KOPT-K1 (cell line): ENCODE results near the gene ATP6V0E1.
"Not testable (repeated sequence)": the region's sequence is repeated elsewhere in the genome, so short reads cannot be mapped to it uniquely, and the experiment has no call there.

Experiments
- H3K27ac ChIP-seq: fragments of 200-600 bp; sonication (generic); 2 replicates; pipeline ENCODE4 v1.5.1; 2016; ENCODE audit warnings: antibody characterized with exemption, mild to moderate bottlenecking, low read depth, low read length; ENCODE audit not compliant: poor library complexity, severe bottlenecking
- H3K36me3 ChIP-seq: fragments of 200-600 bp; sonication (generic); 2 replicates; pipeline ENCODE4 v1.5.1; 2017; ENCODE audit warnings: antibody characterized with exemption, mild to moderate bottlenecking, low read length, moderate library complexity; ENCODE audit not compliant: insufficient read depth
- H3K9me3 ChIP-seq: fragments of 200-600 bp; sonication (generic); 2 replicates; pipeline ENCODE4 v1.5.1; 2017; ENCODE audit warnings: antibody characterized with exemption, low read length, mild to moderate bottlenecking; ENCODE audit not compliant: insufficient read depth, poor library complexity, severe bottlenecking

Gene ATP6V0E1

DNA sequence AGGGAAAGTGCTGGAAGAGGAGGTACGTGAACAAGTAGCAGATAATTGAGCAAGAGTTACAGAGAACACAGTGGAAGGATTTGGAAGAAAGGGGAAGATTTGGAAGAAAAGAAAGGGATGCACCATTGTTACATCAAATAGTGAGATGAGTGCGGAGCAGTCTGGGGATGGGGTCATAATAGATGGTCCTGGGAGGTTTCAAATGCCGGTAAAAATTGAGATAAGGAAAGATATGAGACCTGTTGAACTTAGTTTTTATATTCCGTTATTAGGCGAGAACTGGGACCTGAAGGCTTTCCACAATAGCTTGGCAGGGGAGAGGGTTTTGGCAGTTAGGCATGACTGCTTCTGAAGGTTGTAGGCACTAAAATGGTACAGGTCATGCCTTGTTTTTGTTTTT is 20.9 kb downstream of the ATP6V0E1 start:
- Histone ChIP-seq H3K9me3 (no peaks in the 10 kb centered on the region), H3K27ac (no peak overlapping the region), H3K36me3 (peaks cover 10% of the 10 kb centered on the region; the same call in 1 of the 2 replicates)

DNA sequence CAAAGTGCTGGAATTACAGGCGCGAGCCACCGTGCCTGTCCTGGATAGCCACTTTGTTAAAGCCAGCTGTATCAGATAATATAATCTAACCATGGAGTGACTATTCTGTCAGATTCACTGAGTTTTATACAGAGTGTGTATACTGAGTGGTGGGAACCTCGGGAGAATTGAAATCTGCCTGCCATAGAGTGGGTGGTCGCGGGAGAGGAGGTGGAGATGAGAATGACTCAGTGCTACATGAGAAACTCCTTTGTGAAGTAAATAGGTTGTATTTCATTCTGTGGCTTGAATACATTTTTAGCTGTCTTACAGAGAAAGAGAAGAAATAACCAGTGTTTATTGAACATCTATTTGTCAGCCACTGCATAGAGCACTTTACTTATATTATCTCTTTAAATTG is 26.4 kb downstream of the ATP6V0E1 start:
- Histone ChIP-seq H3K9me3 (no peaks in the 10 kb centered on the region), H3K27ac (no peak overlapping the region), H3K36me3 (peaks cover 10% of the 10 kb centered on the region; the same call in 1 of the 2 replicates)

DNA sequence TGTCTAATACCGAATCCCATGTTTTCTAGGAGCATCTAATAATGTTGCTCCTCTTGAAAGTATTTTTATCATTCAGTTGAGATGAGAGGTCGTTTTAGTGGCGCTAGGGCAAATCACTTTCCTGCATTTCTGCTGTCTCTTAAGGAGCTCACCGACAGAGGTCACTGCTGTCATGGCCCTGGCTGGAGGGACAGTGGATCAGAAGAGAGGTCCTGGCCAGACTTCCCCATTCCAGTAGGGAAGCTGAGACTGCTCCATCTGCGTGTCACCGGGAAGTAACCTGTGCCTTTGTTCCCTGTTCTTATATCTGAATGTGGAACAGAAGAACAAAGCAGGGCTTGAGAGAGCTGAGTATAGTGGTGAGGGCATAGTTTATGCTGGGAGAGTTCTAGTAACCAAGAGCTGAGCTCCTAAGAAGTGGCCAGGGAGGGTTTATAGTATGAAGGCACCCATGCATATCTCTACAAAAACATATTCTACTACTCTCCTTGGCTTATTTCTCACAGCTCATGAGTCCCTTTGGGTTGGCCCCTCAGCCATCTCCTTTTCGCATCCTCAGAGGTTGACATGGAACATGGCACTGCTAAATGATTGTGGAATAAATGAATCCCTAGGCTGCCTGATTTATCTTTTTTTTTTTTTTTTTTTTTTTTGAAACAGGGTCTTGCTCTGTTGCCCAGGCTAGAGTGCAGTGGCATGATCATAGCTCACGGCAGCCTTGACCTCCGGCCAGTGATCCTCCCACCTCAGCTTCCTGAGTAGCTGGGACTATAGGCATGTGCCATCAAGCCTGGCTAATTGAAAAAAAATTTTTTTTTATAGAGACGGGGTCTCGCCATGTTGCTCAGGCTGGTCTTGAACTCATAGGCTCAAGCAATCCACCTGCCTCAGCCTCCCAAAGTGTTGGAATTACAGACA is 27.2 kb downstream of the ATP6V0E1 start:
- H3K27ac ChIP-seq: no peak overlapping the region
- H3K9me3 ChIP-seq: no peaks in the 10 kb centered on the region
- H3K36me3 ChIP-seq: peaks cover 10% of the 10 kb centered on the region; the same call in 1 of the 2 replicates

DNA sequence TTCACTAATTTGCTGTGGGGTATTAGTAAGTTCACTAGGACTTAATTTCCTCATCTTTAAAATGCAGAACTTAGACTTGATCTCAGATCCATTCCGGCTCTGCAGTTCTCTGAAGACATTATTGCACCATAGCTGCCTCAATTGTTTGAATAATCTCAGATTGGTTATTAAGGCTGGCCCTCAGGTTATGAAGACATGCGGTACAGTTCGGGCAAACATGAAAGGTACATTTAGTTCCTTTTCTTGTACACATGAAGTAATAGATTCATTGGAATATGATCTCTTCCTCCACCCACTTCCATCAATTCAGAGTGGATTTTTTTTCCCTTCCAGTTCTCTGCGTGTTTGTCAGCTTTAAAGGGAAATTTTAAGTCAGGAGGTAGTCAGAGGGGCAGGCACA is 28.0 kb downstream of the ATP6V0E1 start:
- H3K9me3 ChIP-seq: no peaks in the 10 kb centered on the region
- H3K27ac ChIP-seq: no peak overlapping the region
- H3K36me3 ChIP-seq: peaks cover 10% of the 10 kb centered on the region; the same call in 1 of the 2 replicates

DNA sequence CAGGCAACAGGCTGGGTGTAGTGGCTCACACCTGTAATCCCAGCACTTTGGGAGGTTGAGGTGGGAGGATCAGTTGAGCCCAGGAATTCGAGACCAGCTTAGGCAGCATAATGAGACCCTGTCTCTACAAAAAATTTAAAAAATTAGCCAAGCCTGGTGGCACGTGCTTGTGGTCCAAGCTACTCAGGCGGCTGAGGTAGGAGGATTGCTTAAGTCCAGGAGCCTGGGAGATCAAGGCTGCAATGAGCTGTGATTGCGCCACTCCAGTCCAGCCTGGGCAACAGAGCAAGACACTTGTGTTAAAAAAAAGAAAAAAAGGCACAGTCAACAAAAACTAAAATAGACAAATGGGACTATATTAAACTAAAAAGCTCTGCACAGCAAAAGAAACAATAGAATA is 29.3 kb downstream of the ATP6V0E1 start:
- Histone ChIP-seq H3K27ac (no peak overlapping the region), H3K9me3 (no peaks in the 10 kb centered on the region), H3K36me3 (peaks cover 10% of the 10 kb centered on the region; the same call in 1 of the 2 replicates)

DNA sequence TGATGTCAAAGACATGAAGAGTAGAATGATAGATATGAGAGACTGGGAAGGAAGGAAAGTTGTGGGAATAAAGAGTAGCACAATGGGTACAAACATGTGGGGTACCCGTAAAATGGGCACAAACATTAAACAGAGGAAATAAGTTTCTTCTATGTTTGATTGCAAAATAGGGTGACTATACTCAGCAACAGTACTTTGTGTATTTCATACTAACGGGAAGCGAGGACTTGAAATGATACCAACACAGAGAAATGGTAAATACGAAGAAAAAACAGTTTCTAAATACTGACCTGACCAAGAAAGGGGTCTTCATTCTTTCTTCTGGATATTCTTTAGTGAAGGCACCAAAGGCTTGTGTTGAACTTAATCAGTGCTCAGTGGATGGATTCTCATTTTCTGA is 31.1 kb downstream of the ATP6V0E1 start:
- Histone ChIP-seq H3K27ac (no peak overlapping the region), H3K36me3 (peaks cover 10% of the 10 kb centered on the region; the same call in 1 of the 2 replicates), H3K9me3 (no peaks in the 10 kb centered on the region)

DNA sequence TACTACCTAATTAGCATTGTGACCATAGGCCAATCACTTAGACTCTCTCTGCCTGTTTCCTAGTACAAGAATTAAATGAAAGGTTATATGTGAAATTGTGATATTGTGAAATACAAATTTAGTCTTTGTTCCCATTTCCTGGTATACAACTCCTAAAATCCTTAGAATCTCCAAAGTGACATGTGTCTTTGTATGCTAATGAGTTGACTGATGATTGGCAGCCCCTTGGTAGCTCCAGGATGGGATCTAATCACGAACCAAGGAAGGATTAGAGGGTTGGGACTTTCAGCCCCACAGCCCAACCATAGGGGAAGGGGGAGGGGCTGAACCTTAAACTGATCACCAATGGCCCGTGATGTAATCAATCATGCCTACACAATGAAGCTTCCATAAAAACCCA is 31.6 kb downstream of the ATP6V0E1 start:
- H3K27ac ChIP-seq: no peak overlapping the region
- no peaks in the 10 kb centered on the region for H3K9me3 ChIP-seq
- H3K36me3 ChIP-seq: peaks cover 13% of the 10 kb centered on the region

DNA sequence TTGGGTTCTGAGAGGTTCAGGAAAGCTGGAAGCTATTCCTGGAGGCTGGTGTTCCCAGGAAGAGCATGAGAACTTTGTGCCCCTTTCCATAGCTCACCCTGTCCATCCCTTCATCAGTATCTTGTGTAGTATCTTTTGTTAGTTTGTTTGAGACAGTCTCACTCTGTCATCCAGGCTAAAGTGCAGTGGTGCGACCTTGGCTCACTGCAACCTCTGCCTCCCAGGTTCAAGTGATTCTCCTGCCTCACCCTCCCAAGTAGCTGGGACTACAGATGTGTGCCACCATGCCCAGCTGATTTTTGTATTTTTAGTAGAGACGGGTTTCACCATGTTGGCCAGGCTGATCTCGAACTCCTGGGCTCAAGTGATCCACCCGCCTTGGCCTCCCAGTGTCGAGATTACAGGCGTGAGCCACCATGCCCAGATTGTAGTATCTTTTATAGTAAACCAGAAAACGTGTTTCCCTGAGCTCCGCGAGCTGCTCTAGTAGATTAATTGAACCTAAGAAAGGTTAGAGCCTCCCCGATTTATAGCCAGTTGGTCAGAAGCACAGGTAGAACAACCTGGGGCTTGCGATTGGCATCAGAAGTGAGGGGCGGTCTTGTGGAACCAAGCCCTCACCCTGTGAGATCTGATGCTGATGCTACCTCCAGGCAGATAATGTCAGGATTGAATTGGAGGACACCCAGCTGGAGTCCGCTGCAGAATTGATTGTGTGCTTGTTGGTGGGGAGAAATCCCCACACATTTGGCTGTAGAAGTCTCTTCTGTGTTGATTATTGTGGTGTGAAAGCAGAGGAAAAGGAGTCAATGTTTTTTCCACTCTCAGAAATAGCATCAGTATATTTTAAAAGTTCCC is 32.3 kb downstream of the ATP6V0E1 start:
- no peaks in the 10 kb centered on the region for H3K9me3 ChIP-seq
- no peak overlapping the region for H3K27ac ChIP-seq
- peaks cover 18% of the 10 kb centered on the region for H3K36me3 ChIP-seq

DNA sequence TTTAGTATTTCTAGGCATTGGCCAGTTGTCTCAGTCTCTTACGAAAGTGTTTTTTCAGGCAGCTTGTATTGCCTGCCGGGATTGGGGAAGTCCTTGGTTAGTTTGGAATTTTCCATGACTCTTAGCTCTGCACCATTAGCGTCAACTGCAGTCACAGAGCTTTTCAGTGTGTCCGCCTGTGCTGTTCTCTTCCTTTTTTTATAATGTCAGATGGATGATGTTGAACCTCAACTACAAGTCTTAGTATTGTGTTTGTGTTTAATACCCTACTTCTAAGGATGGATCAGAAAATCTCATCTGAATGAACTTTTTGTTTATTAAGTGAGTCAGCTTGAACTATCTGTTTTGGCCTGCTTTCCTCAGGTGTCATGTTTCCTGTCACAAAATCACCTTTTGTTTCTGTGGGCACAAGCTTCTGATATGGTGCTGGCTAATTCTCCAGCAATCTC is 33.1 kb downstream of the ATP6V0E1 start:
- Histone ChIP-seq H3K36me3 (peaks cover 18% of the 10 kb centered on the region), H3K27ac (no peak overlapping the region), H3K9me3 (no peaks in the 10 kb centered on the region)

DNA sequence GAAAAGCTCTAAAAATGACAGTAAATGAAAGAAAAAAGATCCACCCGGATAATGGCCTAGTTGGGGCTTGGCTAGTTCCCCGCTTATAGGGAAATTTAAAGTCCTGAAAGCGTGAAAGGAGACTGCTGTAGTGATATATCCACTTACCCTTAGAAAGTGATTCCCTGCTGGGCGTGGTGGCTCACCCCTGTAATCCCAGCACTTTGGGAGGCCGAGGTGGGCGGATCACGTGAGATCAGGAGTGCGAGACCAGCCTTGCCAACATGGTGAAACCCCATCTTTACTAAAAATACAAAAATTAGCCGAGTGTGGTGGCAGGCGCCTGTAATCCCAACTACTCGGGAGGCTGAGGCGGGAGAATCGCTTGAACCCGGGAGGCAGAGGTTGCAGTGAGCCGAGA is 33.5 kb downstream of the ATP6V0E1 start:
- not testable (repeated sequence) for H3K9me3 ChIP-seq, H3K27ac ChIP-seq
- peaks cover 22% of the 10 kb centered on the region for H3K36me3 ChIP-seq

DNA sequence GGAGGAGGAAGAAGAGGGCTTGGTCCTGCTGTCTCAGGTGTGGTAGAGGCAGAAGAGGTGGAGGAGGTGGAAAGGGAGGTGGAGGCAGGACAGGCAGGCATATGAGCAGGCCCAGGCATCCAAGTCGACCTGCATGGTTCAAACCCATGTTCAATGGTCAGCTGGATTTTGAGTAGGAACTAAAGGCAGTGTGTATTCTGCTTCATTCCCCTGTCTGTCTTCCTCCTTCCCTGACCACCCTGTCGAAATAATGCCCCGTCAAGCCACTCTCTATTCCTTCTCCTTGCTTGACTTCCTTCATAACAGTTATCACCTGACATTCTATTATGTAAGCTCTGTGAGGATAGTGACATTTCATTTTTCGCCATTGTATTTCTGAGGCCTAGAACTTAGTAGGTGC is 34.8 kb downstream of the ATP6V0E1 start:
- H3K27ac ChIP-seq: no peak overlapping the region
- no peaks in the 10 kb centered on the region for H3K9me3 ChIP-seq
- H3K36me3 ChIP-seq: peaks cover 34% of the 10 kb centered on the region

DNA sequence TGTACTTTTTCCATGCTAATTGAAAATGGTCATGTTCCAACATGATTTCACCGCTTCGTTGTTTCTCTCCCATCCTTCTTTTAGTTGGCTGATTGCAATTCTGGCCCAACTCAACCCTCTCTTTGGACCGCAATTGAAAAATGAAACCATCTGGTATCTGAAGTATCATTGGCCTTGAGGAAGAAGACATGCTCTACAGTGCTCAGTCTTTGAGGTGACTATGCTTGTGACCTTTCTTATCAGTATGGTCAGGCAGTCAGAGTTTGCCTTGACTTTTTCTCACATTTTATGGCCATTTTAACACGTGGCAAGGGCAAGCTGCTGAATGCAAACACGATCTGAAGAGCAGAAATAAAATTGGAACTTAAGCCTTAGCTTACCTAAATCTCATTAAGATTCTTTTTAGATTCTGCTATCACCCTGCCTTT is 36.6 kb downstream of the ATP6V0E1 start:
- Histone ChIP-seq H3K27ac (no peak overlapping the region), H3K9me3 (no peaks in the 10 kb centered on the region), H3K36me3 (peaks cover 42% of the 10 kb centered on the region)

DNA sequence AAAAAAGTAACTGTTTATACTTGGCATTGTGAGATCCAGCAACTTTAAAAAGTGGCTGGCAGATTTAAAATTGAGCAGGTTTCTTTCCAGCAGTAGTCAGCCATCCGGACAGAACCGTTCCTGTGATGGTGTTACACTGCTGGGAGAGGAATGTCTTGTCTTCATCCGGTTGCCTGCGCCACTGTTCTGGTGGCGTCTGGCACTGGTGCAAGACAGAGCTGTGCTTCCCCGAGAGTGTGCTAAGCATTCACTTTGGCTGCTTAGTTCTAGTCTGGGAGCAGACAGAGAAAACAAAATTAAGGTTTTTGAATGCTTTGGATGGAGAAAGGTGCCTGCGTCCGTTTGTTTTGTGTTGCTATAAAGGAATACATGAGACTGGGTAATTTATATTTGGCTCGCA is 37.1 kb downstream of the ATP6V0E1 start:
- Histone ChIP-seq H3K27ac (no peak overlapping the region), H3K9me3 (no peaks in the 10 kb centered on the region), H3K36me3 (peaks cover 42% of the 10 kb centered on the region)

DNA sequence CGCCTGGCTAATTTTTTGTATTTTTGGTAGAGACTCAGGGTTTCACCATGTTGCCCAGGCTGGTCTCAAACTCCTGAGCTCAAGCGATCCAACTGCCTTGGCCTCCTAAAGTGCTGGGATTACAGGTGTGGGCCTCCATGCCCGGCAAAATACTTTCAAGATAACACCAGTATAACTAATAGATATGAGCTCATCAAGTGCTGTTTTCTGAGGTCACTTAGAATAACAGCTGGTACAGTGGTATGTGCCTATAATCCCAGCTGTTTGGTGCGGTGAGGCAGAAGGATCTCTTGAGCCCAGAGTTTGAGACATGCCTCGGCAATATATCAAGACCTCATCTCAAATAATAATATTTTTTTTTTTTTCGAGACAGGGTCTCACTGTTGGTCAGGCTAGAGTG is 42.1 kb downstream of the ATP6V0E1 start:
- Histone ChIP-seq H3K27ac (no peak overlapping the region), H3K9me3 (no peaks in the 10 kb centered on the region), H3K36me3 (peaks cover 64% of the 10 kb centered on the region)

DNA sequence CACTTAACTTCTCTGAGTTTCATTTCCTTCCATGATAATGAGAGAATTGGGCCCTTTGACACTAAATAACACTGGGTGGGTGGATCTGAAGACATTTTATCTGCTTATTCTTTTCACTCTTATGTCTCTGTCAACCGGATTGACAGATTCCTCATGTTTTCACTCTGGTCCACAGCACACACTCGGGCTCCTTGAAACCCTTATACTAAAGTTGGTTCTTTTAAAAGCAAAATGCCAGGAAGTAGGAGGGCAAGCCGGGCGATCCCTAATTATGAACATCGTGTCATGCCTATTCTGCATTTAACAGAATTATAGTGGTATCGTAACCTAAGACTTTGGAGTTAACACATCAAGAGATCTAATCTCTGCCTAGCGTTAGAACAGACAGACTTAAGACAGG is 44.3 kb downstream of the ATP6V0E1 start:
- Histone ChIP-seq H3K27ac (no peak overlapping the region), H3K36me3 (peaks cover 42% of the 10 kb centered on the region), H3K9me3 (no peaks in the 10 kb centered on the region)
